HepG2 (cell line): ENCODE results near the gene VAMP2. TPM values are rescaled to one million over a fixed set of nuclear protein-coding genes. Genes with fewer than 3 reads are reported as not detected.

Experiments used
- BCLAF1 ChIP-seq: fragments of 450-650 bp; IDR thresholded peaks from 2 replicates; pipeline ENCODE4 v1.6.1; 2017; ENCODE audit warnings: mild to moderate bottlenecking
- IRF1 ChIP-seq: sonication (generic); formaldehyde crosslinking; IDR thresholded peaks from 2 replicates; pipeline ENCODE4 v1.4.0; 2020; ENCODE audit warnings: low read depth, mild to moderate bottlenecking, missing genetic modification reagents
- IRX3 ChIP-seq: sonication (generic); formaldehyde crosslinking; IDR thresholded peaks from 2 replicates; pipeline ENCODE4 v1.8.1; 2023; ENCODE audit warnings: mild to moderate bottlenecking, low read depth, missing genetic modification reagents, borderline replicate concordance
- KLF6 ChIP-seq: IDR thresholded peaks from 2 replicates; pipeline ENCODE4 v1.8.0; 2016; ENCODE audit warnings: missing biosample characterization, missing genetic modification reagents
- LRRFIP1 ChIP-seq: sonication (generic); formaldehyde crosslinking; conservative IDR thresholded peaks from 2 replicates; pipeline ENCODE4 v1.4.0; 2020; ENCODE audit warnings: missing genetic modification reagents
- NFRKB ChIP-seq: fragments of 450-650 bp; IDR thresholded peaks from 2 replicates; pipeline ENCODE4 v1.6.1; 2017
- SMAD1 ChIP-seq: sonication (generic); formaldehyde crosslinking; IDR thresholded peaks from 2 replicates; pipeline ENCODE4 v1.4.0; 2020; ENCODE audit warnings: missing genetic modification reagents, low read depth, mild to moderate bottlenecking, borderline replicate concordance
- ZFP36 ChIP-seq: fragments of 150-350 bp; IDR thresholded peaks from 2 replicates; pipeline ENCODE4 v1.6.1; 2018; ENCODE audit warnings: borderline replicate concordance, low read length, low read depth; ENCODE audit not compliant: partially characterized antibody
- ZMYM2 ChIP-seq: sonication (generic); formaldehyde crosslinking; IDR thresholded peaks from 2 replicates; pipeline ENCODE4 v1.8.0; 2022; ENCODE audit warnings: mild to moderate bottlenecking, missing genetic modification reagents
- ZNF10 ChIP-seq: sonication (generic); formaldehyde crosslinking; IDR thresholded peaks from 2 replicates; pipeline ENCODE4 v1.4.0; 2020; ENCODE audit warnings: mild to moderate bottlenecking, low read depth, missing genetic modification reagents, borderline replicate concordance
- ZNF18 ChIP-seq: sonication (generic); formaldehyde crosslinking; IDR thresholded peaks from 2 replicates; pipeline ENCODE4 v1.8.0; 2022; ENCODE audit warnings: mild to moderate bottlenecking, missing genetic modification reagents; ENCODE audit not compliant: insufficient replicate concordance
- ZNF3 ChIP-seq: IDR thresholded peaks from 2 replicates; pipeline ENCODE4 v1.7.0; 2017; ENCODE audit warnings: inconsistent platforms
- ZNF326 ChIP-seq: sonication (generic); formaldehyde crosslinking; IDR thresholded peaks from 2 replicates; pipeline ENCODE4 v1.4.0; 2020; ENCODE audit warnings: missing genetic modification reagents, borderline replicate concordance
- ZNF383 ChIP-seq: sonication (generic); formaldehyde crosslinking; IDR thresholded peaks from 2 replicates; pipeline ENCODE4 v1.4.0; 2020; ENCODE audit warnings: missing genetic modification reagents, mild to moderate bottlenecking, borderline replicate concordance
- ZNF543 ChIP-seq: sonication (generic); formaldehyde crosslinking; IDR thresholded peaks from 2 replicates; pipeline ENCODE4 v1.4.0; 2020; ENCODE audit warnings: mild to moderate bottlenecking, missing genetic modification reagents
- ZNF552 ChIP-seq: sonication (generic); formaldehyde crosslinking; IDR thresholded peaks from 2 replicates; pipeline ENCODE4 v1.9.0; 2022; ENCODE audit warnings: missing genetic modification reagents, mild to moderate bottlenecking, borderline replicate concordance
- ZNF557 ChIP-seq: sonication (generic); formaldehyde crosslinking; IDR thresholded peaks from 2 replicates; pipeline ENCODE4 v1.4.0; 2020; ENCODE audit warnings: missing genetic modification reagents
- polyA plus RNA-seq, 8 experiments: library from polyadenylated mRNA; depleted of rRNA in 3 of 8; stranded (reverse) in 7 of 8; unstranded in 1 of 8; fragments of >200 nt; fragmentation: Illumina TruSeq in 4 of 8; extraction: Trizol in 4 of 8; gene quantifications; 2 replicates each; pipeline versions ENCODE4 v1.2.1 to v1.2.3, GENCODE V29; 2011 to 2016; ENCODE audit warnings: low read depth in 4 of 8, missing spikeins in 1 of 8, mixed read lengths in 1 of 8; ENCODE audit not compliant: insufficient read depth in 1 of 8
- total RNA-seq, 5 experiments: library from RNA; depleted of rRNA; stranded (reverse); fragments of >200 nt; fragmentation: Illumina TruSeq; extraction: Trizol; gene quantifications; 2 replicates each; pipeline ENCODE4 v1.2.3, GENCODE V29; 2016; ENCODE audit warnings: low read depth in 1 of 5
- TF ChIP-seq, protein P1 (sequence below): sonication (generic); formaldehyde crosslinking; IDR thresholded peaks from 2 replicates; pipeline ENCODE4 v1.5.0; 2020; ENCODE audit warnings: mild to moderate bottlenecking, missing genetic modification reagents

The VAMP2 gene
- total and polyA plus RNA-seq, 2 of the 13 experiments (the other 11 are each of a cell fraction or from before 2014, with no cell fraction given): 3.9 to 17.2 TPM

DNA sequence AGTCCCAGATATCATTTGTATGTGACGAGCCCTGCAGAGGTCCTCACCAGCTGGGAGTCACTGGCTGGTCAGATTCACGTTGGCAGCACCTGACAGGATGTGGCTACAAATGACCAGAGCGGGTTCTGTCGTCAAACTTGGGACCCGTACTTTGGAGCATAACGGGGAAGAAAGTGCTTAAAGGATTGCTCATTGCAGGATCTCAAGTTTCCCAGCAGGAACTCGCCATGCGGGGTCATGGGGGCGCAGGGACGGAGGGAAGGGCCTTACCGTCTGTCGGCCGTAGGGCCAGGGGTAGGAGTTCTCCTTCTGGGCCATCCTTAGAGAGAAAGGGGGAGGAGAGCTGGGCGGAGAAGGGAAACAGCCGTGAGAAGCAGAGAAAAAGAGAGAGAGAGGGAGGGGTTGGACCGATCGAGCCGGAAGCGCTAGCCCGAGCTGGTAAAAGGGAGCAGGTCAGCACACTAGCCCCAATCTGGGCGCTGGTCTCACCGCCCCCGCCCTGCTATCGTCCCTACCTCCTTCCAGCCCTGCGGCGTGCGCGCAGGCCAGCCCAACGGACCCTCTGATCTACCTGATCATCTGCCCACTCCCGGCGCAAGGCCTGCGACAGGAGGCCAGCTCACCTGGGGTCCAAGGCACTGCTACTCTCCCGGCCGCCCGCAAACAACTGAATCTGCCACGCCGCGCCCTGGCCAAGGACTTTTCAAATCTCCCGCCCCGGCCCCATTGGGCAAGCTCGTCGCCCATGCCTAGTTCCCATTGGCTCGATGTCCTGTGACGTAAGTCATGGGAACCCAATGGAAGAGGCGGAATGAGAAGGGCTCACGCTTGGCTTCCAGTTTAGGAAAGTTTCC is 47.4 kb upstream of the VAMP2 start, which contains the start of gene AURKB (continued):
- TF ChIP-seq LRRFIP1 (CRISPR knock-in tag) (no peak), SMAD1 (CRISPR knock-in tag) (no peak), ZNF10 (CRISPR knock-in tag) (no peak), NFRKB (no peak), IRF1 (CRISPR knock-in tag) (no peak), BCLAF1 (no peak), ZNF383 (CRISPR knock-in tag) (peak; percentile 64; the same call in 1 of the 2 replicates), ZNF326 (no peak), ZNF3 (CRISPR knock-in tag) (no peak), ZNF557 (0 out of 2 replicates have a peak, but pooled peaks have one; percentile 57), ZNF552 (CRISPR knock-in tag) (0 out of 2 replicates have a peak, but pooled peaks have one; percentile 42), ZNF543 (CRISPR knock-in tag) (peak; percentile 73; the same call in 1 of the 2 replicates), KLF6 (CRISPR knock-in tag) (no peak), ZFP36 (no peak), ZNF18 (CRISPR knock-in tag) (no peak), ZMYM2 (CRISPR knock-in tag) (0 out of 2 replicates have a peak, but pooled peaks have one; percentile 32), IRX3 (no peak)
- TF ChIP-seq, protein P1, sequence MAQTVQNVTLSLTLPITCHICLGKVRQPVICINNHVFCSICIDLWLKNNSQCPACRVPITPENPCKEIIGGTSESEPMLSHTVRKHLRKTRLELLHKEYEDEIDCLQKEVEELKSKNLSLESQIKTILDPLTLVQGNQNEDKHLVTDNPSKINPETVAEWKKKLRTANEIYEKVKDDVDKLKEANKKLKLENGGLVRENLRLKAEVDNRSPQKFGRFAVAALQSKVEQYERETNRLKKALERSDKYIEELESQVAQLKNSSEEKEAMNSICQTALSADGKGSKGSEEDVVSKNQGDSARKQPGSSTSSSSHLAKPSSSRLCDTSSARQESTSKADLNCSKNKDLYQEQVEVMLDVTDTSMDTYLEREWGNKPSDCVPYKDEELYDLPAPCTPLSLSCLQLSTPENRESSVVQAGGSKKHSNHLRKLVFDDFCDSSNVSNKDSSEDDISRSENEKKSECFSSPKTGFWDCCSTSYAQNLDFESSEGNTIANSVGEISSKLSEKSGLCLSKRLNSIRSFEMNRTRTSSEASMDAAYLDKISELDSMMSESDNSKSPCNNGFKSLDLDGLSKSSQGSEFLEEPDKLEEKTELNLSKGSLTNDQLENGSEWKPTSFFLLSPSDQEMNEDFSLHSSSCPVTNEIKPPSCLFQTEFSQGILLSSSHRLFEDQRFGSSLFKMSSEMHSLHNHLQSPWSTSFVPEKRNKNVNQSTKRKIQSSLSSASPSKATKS: no peak
